OCI-LY1 (cell line): ENCODE data around the gene ATP11A.

ENCODE experiments used
- H2AFZ ChIP-seq: fragments of 200-600 bp; sonication (generic), shearing (Covaris generic); 2 replicates; pipeline ENCODE4 v1.6.0; 2014; ENCODE audit warnings: antibody characterized with exemption, mild to moderate bottlenecking, low read length
- H3F3A ChIP-seq: fragments of 200-600 bp; sonication (generic), shearing (Covaris generic); 2 replicates; pipeline ENCODE4 v1.6.0; 2014; ENCODE audit warnings: mild to moderate bottlenecking, antibody characterized with exemption, low read length, moderate library complexity; ENCODE audit not compliant: insufficient read depth
- H3K27ac ChIP-seq: fragments of 200-600 bp; sonication (generic); 2 replicates; pipeline ENCODE4 v1.5.1; 2014; ENCODE audit warnings: low read length, mixed run types, mild to moderate bottlenecking, low read depth; ENCODE audit not compliant: poor library complexity, severe bottlenecking
- H3K27me3 ChIP-seq: fragments of 200-600 bp; sonication (generic); 2 replicates; pipeline ENCODE4 v1.6.0; 2014; ENCODE audit warnings: antibody characterized with exemption, mild to moderate bottlenecking, low read length, moderate library complexity; ENCODE audit not compliant: insufficient read depth
- H3K36me3 ChIP-seq: fragments of 200-600 bp; sonication (generic); 2 replicates; pipeline ENCODE4 v1.6.1; 2014; ENCODE audit warnings: mild to moderate bottlenecking, antibody characterized with exemption, low read length, moderate library complexity, mixed read lengths; ENCODE audit not compliant: insufficient read depth
- H3K4me1 ChIP-seq: fragments of 200-600 bp; sonication (generic); 2 replicates; pipeline ENCODE4 v1.5.1; 2014; ENCODE audit warnings: mild to moderate bottlenecking, low read length, moderate library complexity; ENCODE audit not compliant: insufficient read depth, severe bottlenecking
- H3K4me2 ChIP-seq: fragments of 200-600 bp; sonication (generic), shearing (Covaris generic); 2 replicates; pipeline ENCODE4 v1.6.1; 2014; ENCODE audit warnings: low read length
- H3K4me3 ChIP-seq: fragments of 200-600 bp; sonication (generic); 2 replicates; pipeline ENCODE4 v1.5.1; 2014; ENCODE audit warnings: low read length, low read depth, mild to moderate bottlenecking, mixed read lengths; ENCODE audit not compliant: poor library complexity, severe bottlenecking
- H3K79me2 ChIP-seq: fragments of 200-600 bp; shearing (Covaris generic); 2 replicates; pipeline ENCODE4 v1.6.1; 2016; ENCODE audit warnings: mixed run types, low read length, mixed read lengths; ENCODE audit not compliant: insufficient read depth
- H3K9ac ChIP-seq: fragments of 200-600 bp; sonication (generic), shearing (Covaris generic); 2 replicates; pipeline ENCODE4 v1.6.1; 2014; ENCODE audit warnings: mild to moderate bottlenecking, low read length, mixed read lengths
- H3K9me2 ChIP-seq: fragments of 200-600 bp; sonication (generic), shearing (Covaris generic); 2 replicates; pipeline ENCODE4 v1.6.1; 2014; ENCODE audit warnings: low read depth, mild to moderate bottlenecking, low read length, mixed read lengths
- H3K9me3 ChIP-seq: fragments of 200-600 bp; shearing (Covaris generic); 2 replicates; pipeline ENCODE4 v1.6.1; 2014; ENCODE audit warnings: low read length, mixed read lengths
- H4K20me1 ChIP-seq: fragments of 200-600 bp; sonication (generic), shearing (Covaris generic); 2 replicates; pipeline ENCODE4 v1.6.0; 2016; ENCODE audit warnings: mild to moderate bottlenecking, low read length; ENCODE audit not compliant: insufficient read depth
- CTCF ChIP-seq: fragments of 200-600 bp; sonication (generic), shearing (Covaris generic); IDR thresholded peaks from 2 replicates; pipeline ENCODE4 v1.5.1; 2017; ENCODE audit warnings: mild to moderate bottlenecking, antibody characterized with exemption, low read length, moderate library complexity, mixed read lengths
- EZH2 ChIP-seq: fragments of 200-600 bp; sonication (generic), shearing (Covaris generic); IDR thresholded peaks from 2 replicates; pipeline ENCODE4 v1.8.0; 2017; ENCODE audit warnings: borderline replicate concordance, mixed run types, mild to moderate bottlenecking, antibody characterized with exemption, low read length, moderate library complexity, mixed read lengths

Gene ATP11A

GRCh38 chr13:112753833-112754232 lies 64.0 kb downstream of the ATP11A start:
- no peak overlapping the region for H3K4me2 ChIP-seq
- no peaks in the 10 kb centered on the region for H3K79me2 ChIP-seq
- H2AFZ ChIP-seq: no peak overlapping the region

GRCh38 chr13:112754281-112755025 lies 64.6 kb downstream of the ATP11A start:
- H3K9me3 ChIP-seq: peaks cover 8% of the 10 kb centered on the region
- no peak for TF ChIP-seq CTCF
- no peak for TF ChIP-seq EZH2
- no peaks in the 10 kb centered on the region for H3F3A ChIP-seq
- peaks cover 13% of the 10 kb centered on the region for H3K27me3 ChIP-seq
- no peaks in the 10 kb centered on the region for H3K4me1 ChIP-seq
- no peak overlapping the region for H3K27ac ChIP-seq
- H3K4me2 ChIP-seq: no peak overlapping the region
- peaks cover 3% of the 10 kb centered on the region; the same call in 1 of the 2 replicates for H4K20me1 ChIP-seq
- no peak overlapping the region for H3K4me3 ChIP-seq
- no peak overlapping the region for H2AFZ ChIP-seq
- no peaks in the 10 kb centered on the region for H3K9me2 ChIP-seq
- no peaks in the 10 kb centered on the region for H3K36me3 ChIP-seq
- H3K9ac ChIP-seq: no peak overlapping the region
- H3K79me2 ChIP-seq: no peaks in the 10 kb centered on the region

More at GRCh38 chr13:112753833-112754232, 64.0 kb downstream of the ATP11A start:
- Histone ChIP-seq H3K4me1 (no peaks in the 10 kb centered on the region), H3K9ac (no peak overlapping the region), H3K4me3 (no peak overlapping the region), H3K27me3 (peaks cover 7% of the 10 kb centered on the region), H3K9me3 (peaks cover 3% of the 10 kb centered on the region), H4K20me1 (peaks cover 3% of the 10 kb centered on the region; the same call in 1 of the 2 replicates), H3K9me2 (no peaks in the 10 kb centered on the region), H3F3A (no peaks in the 10 kb centered on the region), H3K36me3 (no peaks in the 10 kb centered on the region), H3K27ac (no peak overlapping the region)
- TF ChIP-seq CTCF (no peak), EZH2 (no peak)

DNA sequence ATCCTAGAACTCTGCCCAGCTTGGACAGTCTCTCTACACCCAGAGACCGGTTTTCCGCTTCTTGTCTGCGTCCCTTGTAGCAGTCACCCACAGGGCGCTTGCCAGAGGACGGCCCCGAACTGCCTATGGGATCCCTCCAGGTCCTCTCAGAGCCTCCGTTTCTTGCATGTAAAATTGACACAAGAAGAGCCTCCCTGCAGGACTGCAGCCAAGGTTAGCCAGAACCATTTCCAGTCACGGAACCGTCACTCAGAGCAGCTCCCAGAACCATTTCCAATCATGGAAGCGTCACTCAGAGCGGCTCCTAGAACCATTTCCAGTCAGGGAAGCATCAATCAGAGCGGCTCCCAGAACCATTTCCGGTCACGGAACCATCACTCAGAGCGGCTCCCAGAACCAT lies 65.5 kb downstream of the ATP11A start:
- no peak overlapping the region for H3K4me3 ChIP-seq
- no peaks in the 10 kb centered on the region for H3K79me2 ChIP-seq
- H3K36me3 ChIP-seq: no peaks in the 10 kb centered on the region
- peaks cover 13% of the 10 kb centered on the region for H3K27me3 ChIP-seq
- H3K27ac ChIP-seq: no peak overlapping the region
- no peaks in the 10 kb centered on the region for H3F3A ChIP-seq
- no peak overlapping the region for H3K4me2 ChIP-seq
- no peak overlapping the region for H3K9ac ChIP-seq
- TF ChIP-seq EZH2 (no peak), CTCF (no peak)
- H4K20me1 ChIP-seq: peaks cover 3% of the 10 kb centered on the region; the same call in 1 of the 2 replicates
- no peak overlapping the region for H2AFZ ChIP-seq
- H3K4me1 ChIP-seq: no peaks in the 10 kb centered on the region
- peaks cover 8% of the 10 kb centered on the region for H3K9me3 ChIP-seq
- H3K9me2 ChIP-seq: no peaks in the 10 kb centered on the region
